HL-60 (cell line): ENCODE measurements around the gene TUBB.

Experiments used
- GABPA ChIP-seq: IDR thresholded peaks from 2 replicates; pipeline ENCODE4 v1.6.1; 2012; ENCODE audit warnings: low read depth
- POLR2AphosphoS5 ChIP-seq: IDR thresholded peaks from 2 replicates; pipeline ENCODE4 v1.6.1; 2012; ENCODE audit warnings: low read depth
- TF ChIP-seq, protein P1 (sequence below): IDR thresholded peaks from one replicate; pipeline ENCODE4 v1.5.1; 2011; ENCODE audit warnings: low read length, control low read depth, inconsistent platforms; ENCODE audit not compliant: insufficient read depth
- TF ChIP-seq, protein P2 (sequence below): IDR thresholded peaks from 2 replicates; pipeline ENCODE4 v1.6.1; 2012; ENCODE audit warnings: low read depth; ENCODE audit not compliant: insufficient replicate concordance

DNA sequence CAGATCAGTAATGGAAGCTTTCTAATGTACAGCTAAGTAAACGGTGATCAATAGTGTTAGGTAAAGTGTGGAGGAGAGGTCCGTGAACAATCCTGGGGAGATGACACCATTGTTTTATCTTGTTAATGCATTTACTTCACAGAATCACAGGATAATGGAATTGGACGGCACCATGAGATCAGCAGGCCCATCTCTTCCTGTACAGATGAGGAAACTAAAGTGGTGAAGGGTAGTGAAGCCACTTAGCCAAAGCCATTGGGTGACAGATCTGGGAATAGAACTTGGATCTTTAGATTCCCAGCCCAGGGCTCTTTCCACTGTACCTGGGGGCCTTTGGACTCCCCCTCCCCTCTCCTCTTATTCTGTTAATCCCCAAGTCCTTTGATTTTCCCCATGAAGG is 50.4 kb downstream of the TUBB start:
- TF ChIP-seq, protein P1, sequence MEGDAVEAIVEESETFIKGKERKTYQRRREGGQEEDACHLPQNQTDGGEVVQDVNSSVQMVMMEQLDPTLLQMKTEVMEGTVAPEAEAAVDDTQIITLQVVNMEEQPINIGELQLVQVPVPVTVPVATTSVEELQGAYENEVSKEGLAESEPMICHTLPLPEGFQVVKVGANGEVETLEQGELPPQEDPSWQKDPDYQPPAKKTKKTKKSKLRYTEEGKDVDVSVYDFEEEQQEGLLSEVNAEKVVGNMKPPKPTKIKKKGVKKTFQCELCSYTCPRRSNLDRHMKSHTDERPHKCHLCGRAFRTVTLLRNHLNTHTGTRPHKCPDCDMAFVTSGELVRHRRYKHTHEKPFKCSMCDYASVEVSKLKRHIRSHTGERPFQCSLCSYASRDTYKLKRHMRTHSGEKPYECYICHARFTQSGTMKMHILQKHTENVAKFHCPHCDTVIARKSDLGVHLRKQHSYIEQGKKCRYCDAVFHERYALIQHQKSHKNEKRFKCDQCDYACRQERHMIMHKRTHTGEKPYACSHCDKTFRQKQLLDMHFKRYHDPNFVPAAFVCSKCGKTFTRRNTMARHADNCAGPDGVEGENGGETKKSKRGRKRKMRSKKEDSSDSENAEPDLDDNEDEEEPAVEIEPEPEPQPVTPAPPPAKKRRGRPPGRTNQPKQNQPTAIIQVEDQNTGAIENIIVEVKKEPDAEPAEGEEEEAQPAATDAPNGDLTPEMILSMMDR, result no peak
- TF ChIP-seq GABPA (no peak), POLR2AphosphoS5 (no peak)
- TF ChIP-seq, protein P2, sequence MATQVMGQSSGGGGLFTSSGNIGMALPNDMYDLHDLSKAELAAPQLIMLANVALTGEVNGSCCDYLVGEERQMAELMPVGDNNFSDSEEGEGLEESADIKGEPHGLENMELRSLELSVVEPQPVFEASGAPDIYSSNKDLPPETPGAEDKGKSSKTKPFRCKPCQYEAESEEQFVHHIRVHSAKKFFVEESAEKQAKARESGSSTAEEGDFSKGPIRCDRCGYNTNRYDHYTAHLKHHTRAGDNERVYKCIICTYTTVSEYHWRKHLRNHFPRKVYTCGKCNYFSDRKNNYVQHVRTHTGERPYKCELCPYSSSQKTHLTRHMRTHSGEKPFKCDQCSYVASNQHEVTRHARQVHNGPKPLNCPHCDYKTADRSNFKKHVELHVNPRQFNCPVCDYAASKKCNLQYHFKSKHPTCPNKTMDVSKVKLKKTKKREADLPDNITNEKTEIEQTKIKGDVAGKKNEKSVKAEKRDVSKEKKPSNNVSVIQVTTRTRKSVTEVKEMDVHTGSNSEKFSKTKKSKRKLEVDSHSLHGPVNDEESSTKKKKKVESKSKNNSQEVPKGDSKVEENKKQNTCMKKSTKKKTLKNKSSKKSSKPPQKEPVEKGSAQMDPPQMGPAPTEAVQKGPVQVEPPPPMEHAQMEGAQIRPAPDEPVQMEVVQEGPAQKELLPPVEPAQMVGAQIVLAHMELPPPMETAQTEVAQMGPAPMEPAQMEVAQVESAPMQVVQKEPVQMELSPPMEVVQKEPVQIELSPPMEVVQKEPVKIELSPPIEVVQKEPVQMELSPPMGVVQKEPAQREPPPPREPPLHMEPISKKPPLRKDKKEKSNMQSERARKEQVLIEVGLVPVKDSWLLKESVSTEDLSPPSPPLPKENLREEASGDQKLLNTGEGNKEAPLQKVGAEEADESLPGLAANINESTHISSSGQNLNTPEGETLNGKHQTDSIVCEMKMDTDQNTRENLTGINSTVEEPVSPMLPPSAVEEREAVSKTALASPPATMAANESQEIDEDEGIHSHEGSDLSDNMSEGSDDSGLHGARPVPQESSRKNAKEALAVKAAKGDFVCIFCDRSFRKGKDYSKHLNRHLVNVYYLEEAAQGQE, result no peak
